Measurements from ENCODE around the gene SMG6. TPM values are rescaled to one million over a fixed set of nuclear protein-coding genes. Genes with fewer than 3 reads are reported as not detected.
A peak's percentile ranks its signal among the peaks of the same experiment; 100 is the strongest.

SMG6 gene
- total RNA-seq, 1 experiment from 2014 or later: 33.8 TPM

DNA sequence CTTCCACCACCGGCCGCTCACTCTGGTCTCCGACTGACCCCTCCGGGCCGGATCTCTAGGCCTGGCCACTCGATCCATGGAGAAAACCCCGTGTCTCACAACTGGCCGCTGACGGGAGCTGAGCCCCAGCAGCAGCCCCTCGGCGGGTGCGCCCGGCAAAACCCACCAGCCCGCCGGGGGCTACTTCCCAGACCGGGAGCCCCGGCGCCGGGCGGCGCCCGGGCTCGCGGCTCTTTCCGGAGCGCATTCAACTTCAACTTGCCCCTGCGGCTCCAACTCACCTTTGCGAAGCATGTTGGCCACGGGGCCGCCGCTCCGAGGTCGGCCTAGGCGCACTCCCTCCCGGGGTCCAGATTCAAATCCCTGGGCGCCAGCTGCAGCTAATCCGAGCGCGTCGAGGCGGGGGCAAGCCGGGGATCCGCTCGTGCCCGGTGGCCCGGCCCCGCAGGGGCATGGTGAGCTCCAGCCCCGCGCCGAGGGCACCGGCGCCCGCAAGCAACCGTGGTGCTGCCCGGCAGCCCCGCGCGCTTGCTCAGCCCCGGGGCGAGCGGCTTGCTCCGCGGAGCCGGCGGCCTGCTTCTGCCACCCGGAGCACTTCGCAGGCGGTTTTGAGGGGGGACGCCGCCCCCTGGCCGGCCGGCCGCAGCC is 278.9 kb downstream of the SMG6 start:
- TF ChIP-seq, protein P1, sequence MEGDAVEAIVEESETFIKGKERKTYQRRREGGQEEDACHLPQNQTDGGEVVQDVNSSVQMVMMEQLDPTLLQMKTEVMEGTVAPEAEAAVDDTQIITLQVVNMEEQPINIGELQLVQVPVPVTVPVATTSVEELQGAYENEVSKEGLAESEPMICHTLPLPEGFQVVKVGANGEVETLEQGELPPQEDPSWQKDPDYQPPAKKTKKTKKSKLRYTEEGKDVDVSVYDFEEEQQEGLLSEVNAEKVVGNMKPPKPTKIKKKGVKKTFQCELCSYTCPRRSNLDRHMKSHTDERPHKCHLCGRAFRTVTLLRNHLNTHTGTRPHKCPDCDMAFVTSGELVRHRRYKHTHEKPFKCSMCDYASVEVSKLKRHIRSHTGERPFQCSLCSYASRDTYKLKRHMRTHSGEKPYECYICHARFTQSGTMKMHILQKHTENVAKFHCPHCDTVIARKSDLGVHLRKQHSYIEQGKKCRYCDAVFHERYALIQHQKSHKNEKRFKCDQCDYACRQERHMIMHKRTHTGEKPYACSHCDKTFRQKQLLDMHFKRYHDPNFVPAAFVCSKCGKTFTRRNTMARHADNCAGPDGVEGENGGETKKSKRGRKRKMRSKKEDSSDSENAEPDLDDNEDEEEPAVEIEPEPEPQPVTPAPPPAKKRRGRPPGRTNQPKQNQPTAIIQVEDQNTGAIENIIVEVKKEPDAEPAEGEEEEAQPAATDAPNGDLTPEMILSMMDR (IDR thresholded peaks at IDR 0.05; ENCODE audit: insufficient read depth in 1 of 2, low read depth in 1 of 2, low read length in 1 of 2, severe bottlenecking in 1 of 2, unreplicated experiment in 1 of 2): no peak
- Mint-ChIP-seq H3K4me3 (ENCODE audit: unreplicated experiment) (peak overlapping the region; percentile 69), H3K4me1 (ENCODE audit: low read depth, unreplicated experiment) (peaks cover 6% of the 10 kb centered on the region), H3K27ac (ENCODE audit: unreplicated experiment) (no peak overlapping the region), H3K36me3 (ENCODE audit: insufficient read depth, unreplicated experiment) (peaks cover 11% of the 10 kb centered on the region), H3K27me3 (ENCODE audit: insufficient read depth, unreplicated experiment) (peaks cover 8% of the 10 kb centered on the region), H3K9me3 (ENCODE audit: unreplicated experiment) (no peaks in the 10 kb centered on the region)
- Histone ChIP-seq H3K9me3 (no peaks in the 10 kb centered on the region), H3K4me3 (ENCODE audit: low read depth, low read length) (peak overlapping the region; percentile 59), H3K4me1 (peaks cover 18% of the 10 kb centered on the region; the same call in 1 of the 2 replicates), H3K27me3 (replicated peaks; ENCODE audit: control insufficient read depth, insufficient read depth, low read length) (peaks cover 6% of the 10 kb centered on the region), H3K36me3 (ENCODE audit: control insufficient read depth, insufficient read depth, low read length) (no peaks in the 10 kb centered on the region)
- POLR2A ChIA-PET: no interaction called here
- DNase-seq: no peak
- CTCF ChIA-PET: interaction anchor here (1.1 to 4.3 kb wide), 7 partner anchors 29 to 143 kb away, joined by 3 to 185 read pairs (median 6); no protein-coding TSS in a partner anchor
- intact Hi-C loops (cut with micrococcal nuclease; ENCODE audit: unreplicated experiment): no loop called here
- BruUV-seq (replicated peaks): no TSS peak

DNA sequence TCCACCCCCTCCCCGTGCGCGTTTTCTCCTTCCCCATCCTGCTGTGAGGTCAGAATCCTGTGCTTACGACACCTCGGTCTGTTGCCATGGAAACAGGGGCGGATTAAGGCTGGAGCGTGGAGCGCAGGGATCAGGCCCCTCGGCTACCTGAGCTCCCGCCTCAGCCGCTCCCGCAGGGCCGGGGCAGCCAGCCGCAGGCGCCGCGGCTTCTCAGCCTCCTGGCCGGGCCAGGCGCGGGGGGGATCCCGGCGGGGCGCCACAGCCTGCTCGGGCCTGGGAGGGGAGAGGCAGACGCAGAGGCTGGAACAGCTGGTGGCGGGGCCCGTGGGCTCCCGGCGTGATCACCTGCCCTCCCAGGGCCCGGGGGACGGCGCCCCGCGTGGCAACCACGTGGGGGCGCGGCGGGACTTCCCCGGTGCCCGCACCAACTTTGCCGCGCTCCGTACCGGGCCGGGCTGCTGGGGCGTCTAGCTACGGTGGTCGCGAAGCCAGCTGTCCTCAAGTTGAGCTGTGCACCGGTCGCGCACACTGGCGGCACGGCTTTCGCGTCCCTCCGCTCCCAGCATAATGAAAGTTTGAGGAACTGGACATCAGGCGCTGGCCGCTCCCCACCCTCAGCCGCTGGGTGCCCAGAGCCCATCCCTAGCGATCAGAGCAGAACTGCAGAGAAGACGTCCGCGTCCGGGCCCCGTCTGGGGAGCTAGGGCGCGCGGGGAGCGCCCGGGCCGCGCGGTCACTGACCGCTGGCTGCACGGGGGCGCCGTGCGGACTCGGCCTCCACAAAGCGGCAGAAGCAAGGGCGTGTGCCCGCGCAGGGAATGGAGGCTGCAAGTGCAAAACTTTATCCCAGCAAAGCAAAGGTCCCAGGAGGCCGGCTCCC is 279.7 kb downstream of the SMG6 start:
- intact Hi-C loops (cut with micrococcal nuclease; ENCODE audit: unreplicated experiment): no loop called here
- DNase-seq: peak; percentile 72 to 74
- POLR2A ChIA-PET: no interaction called here

DNA sequence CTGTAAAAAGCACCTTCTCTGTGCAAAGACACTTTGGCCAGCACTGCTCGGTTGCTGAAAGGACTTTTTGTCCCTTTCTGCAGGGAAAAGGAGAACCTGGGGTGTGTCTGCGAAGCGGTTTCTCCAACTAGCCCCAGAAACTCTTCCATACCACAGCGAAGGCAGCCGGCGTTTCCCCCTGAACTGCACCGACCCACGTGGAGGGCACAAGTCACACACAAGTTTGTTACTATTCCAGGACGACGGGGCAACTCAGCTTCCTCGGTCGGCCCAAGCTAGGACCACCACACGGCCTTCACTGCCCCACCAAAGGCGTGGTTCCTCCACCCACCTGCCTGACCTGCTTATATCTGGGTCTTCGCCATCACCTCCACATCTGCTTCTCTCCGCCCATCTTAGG is 280.3 kb downstream of the SMG6 start:
- TF ChIP-seq, protein P1 (IDR thresholded peaks at IDR 0.05; ENCODE audit: insufficient read depth in 1 of 2, low read depth in 1 of 2, low read length in 1 of 2, severe bottlenecking in 1 of 2, unreplicated experiment in 1 of 2): no peak
- Histone ChIP-seq H3K27me3 (replicated peaks; ENCODE audit: control insufficient read depth, insufficient read depth, low read length) (peaks cover 6% of the 10 kb centered on the region), H3K36me3 (ENCODE audit: control insufficient read depth, insufficient read depth, low read length) (no peaks in the 10 kb centered on the region), H3K4me1 (peaks cover 18% of the 10 kb centered on the region; the same call in 1 of the 2 replicates), H3K9me3 (no peaks in the 10 kb centered on the region), H3K4me3 (ENCODE audit: low read depth, low read length) (no peak overlapping the region)
- no peak overlapping the region for H3K4me3 Mint-ChIP-seq (ENCODE audit: unreplicated experiment)
- no peak overlapping the region for H3K27ac Mint-ChIP-seq (ENCODE audit: unreplicated experiment)
- BruUV-seq (replicated peaks): no TSS peak
- POLR2A ChIA-PET: no interaction called here
- H3K9me3 Mint-ChIP-seq (ENCODE audit: unreplicated experiment): no peaks in the 10 kb centered on the region
- peaks cover 6% of the 10 kb centered on the region for H3K4me1 Mint-ChIP-seq (ENCODE audit: low read depth, unreplicated experiment)
- peaks cover 16% of the 10 kb centered on the region for H3K27me3 Mint-ChIP-seq (ENCODE audit: insufficient read depth, unreplicated experiment)
- peaks cover 11% of the 10 kb centered on the region for H3K36me3 Mint-ChIP-seq (ENCODE audit: insufficient read depth, unreplicated experiment)
- intact Hi-C loops (cut with micrococcal nuclease; ENCODE audit: unreplicated experiment): no loop called here
- CTCF ChIA-PET: interaction anchor here (0.5 to 4.3 kb wide), 3 partner anchors 25 to 113 kb away, joined by 3 to 185 read pairs (median 4); no protein-coding TSS in a partner anchor
- DNase-seq: no peak

More for the DNA sequence above, 279.7 kb downstream of the SMG6 start:
- H3K36me3 ChIP-seq (ENCODE audit: control insufficient read depth, insufficient read depth, low read length): no peaks in the 10 kb centered on the region
- BruUV-seq (replicated peaks): no TSS peak
- peaks cover 6% of the 10 kb centered on the region for H3K27me3 ChIP-seq (replicated peaks; ENCODE audit: control insufficient read depth, insufficient read depth, low read length)
- peaks cover 13% of the 10 kb centered on the region for H3K27me3 Mint-ChIP-seq (ENCODE audit: insufficient read depth, unreplicated experiment)
- H3K4me3 Mint-ChIP-seq (ENCODE audit: unreplicated experiment): peak overlapping the region; percentile 69
- no peaks in the 10 kb centered on the region for H3K9me3 Mint-ChIP-seq (ENCODE audit: unreplicated experiment)
- peaks cover 11% of the 10 kb centered on the region for H3K36me3 Mint-ChIP-seq (ENCODE audit: insufficient read depth, unreplicated experiment)
- no peak overlapping the region for H3K27ac Mint-ChIP-seq (ENCODE audit: unreplicated experiment)
- peaks cover 18% of the 10 kb centered on the region; the same call in 1 of the 2 replicates for H3K4me1 ChIP-seq
- peaks cover 6% of the 10 kb centered on the region for H3K4me1 Mint-ChIP-seq (ENCODE audit: low read depth, unreplicated experiment)
- CTCF ChIA-PET: interaction anchor here (0.5 to 4.3 kb wide), 3 partner anchors 26 to 114 kb away, joined by 3 to 185 read pairs (median 4); no protein-coding TSS in a partner anchor
- TF ChIP-seq, protein P1 (IDR thresholded peaks at IDR 0.05; ENCODE audit: insufficient read depth in 1 of 2, low read depth in 1 of 2, low read length in 1 of 2, severe bottlenecking in 1 of 2, unreplicated experiment in 1 of 2): peak in 1 of 2 experiments; percentile 4
- peak overlapping the region; percentile 59 for H3K4me3 ChIP-seq (ENCODE audit: low read depth, low read length)
- H3K9me3 ChIP-seq: no peaks in the 10 kb centered on the region
